ENCODE data around the gene MDGA2. TPM values are rescaled to one million over a fixed set of nuclear protein-coding genes. Genes with fewer than 3 reads are reported as not detected.

The MDGA2 gene
- total RNA-seq, 5 donors from 2014 or later (not counting 1 experiment from before 2014, with no cell fraction given), result not detected

DNA sequence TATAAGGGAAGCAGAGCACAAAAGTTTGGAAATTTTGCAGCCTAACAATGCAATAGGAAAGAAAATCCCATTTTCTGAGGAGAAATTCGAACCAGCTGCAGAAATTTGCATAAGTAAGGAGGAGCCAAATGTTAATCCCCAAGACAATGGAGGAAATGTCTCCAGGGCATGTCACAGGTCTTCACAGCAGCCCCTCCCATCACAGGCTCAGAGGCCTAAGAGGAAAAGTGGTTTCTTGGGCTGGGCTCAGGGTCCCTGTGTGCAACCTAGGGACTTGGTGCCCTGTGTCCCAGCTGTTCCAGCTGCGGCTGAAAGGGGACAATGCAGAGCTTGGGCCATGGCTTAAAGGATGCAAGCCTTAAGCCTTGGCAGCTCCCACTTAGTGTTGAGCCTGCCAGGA is 190.0 kb downstream of the MDGA2 start:
- CTCF ChIA-PET, result no interaction called here
- POLR2A ChIA-PET, result no interaction called here
- DNase-seq (no peak), ATAC-seq (replicated peaks in 1 of 4) (no peak)
- 39% methylated on average over 2 of the region's 2 CpGs for WGBS (ENCODE audit: insufficient coverage)
- no peaks in the 10 kb centered on the region for H3K27me3 Mint-ChIP-seq
- H3K36me3 Mint-ChIP-seq, result no peaks in the 10 kb centered on the region
- Histone ChIP-seq H3K36me3 (ENCODE audit: control insufficient read depth in 2 of 2, extremely low read depth in 1 of 2, insufficient read depth in 1 of 2, low read length in 1 of 2) (no peaks in the 10 kb centered on the region), H3K4me1 (ENCODE audit: control insufficient read depth in 1 of 2, extremely low read depth in 1 of 2, insufficient read depth in 2 of 2, low read length in 2 of 2) (no peaks in the 10 kb centered on the region), H3K9me3 (no peaks in the 10 kb centered on the region), H3K27me3 (replicated peaks in 1 of 2; ENCODE audit: control insufficient read depth in 2 of 2, extremely low read depth in 1 of 2, insufficient read depth in 2 of 2, low read length in 1 of 2) (no peaks in the 10 kb centered on the region), H3K4me3 (ENCODE audit: control insufficient read depth in 1 of 2, extremely low read depth in 1 of 2, low read length in 1 of 2) (no peak overlapping the region), H3K27ac (ENCODE audit: low read length) (no peak overlapping the region)
- no peaks in the 10 kb centered on the region for H3K4me1 Mint-ChIP-seq
- no peak overlapping the region for H3K27ac Mint-ChIP-seq
- H3K9me3 Mint-ChIP-seq, result peaks cover 4 to 19% (median 6%) of the 10 kb centered on the region in 3 donors
- no peak overlapping the region for H3K4me3 Mint-ChIP-seq

DNA sequence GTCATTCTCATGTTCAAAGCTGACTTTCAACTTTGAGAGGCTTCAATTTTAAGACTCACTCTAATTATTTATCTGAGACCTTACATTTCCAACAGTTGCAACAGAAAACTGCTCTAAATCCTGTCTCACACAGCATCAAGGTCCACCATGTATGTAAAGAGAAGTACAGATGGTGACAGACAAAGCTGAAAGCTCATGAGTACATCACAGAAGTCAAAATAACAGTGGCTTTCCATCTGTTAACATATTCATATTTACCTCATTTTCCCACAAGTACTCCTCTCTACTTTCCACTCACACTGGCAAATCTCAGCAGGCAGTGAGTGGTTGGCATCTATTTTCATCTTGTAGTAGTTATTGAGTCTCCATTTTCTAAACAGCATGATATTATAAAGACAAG is 192.0 kb downstream of the MDGA2 start:
- CTCF ChIA-PET, result no interaction called here
- POLR2A ChIA-PET, result no interaction called here
- Histone ChIP-seq H3K4me1 (ENCODE audit: control insufficient read depth in 1 of 2, extremely low read depth in 1 of 2, insufficient read depth in 2 of 2, low read length in 2 of 2) (no peaks in the 10 kb centered on the region), H3K9me3 (no peaks in the 10 kb centered on the region), H3K36me3 (ENCODE audit: control insufficient read depth in 2 of 2, extremely low read depth in 1 of 2, insufficient read depth in 1 of 2, low read length in 1 of 2) (no peaks in the 10 kb centered on the region), H3K27me3 (replicated peaks in 1 of 2; ENCODE audit: control insufficient read depth in 2 of 2, extremely low read depth in 1 of 2, insufficient read depth in 2 of 2, low read length in 1 of 2) (no peaks in the 10 kb centered on the region), H3K27ac (ENCODE audit: low read length) (no peak overlapping the region), H3K4me3 (ENCODE audit: control insufficient read depth in 1 of 2, extremely low read depth in 1 of 2, low read length in 1 of 2) (no peak overlapping the region)
- Mint-ChIP-seq H3K27me3 (no peaks in the 10 kb centered on the region), H3K4me3 (no peak overlapping the region), H3K4me1 (no peaks in the 10 kb centered on the region), H3K9me3 (peaks cover 4 to 18% (median 6%) of the 10 kb centered on the region in 3 donors), H3K36me3 (no peaks in the 10 kb centered on the region), H3K27ac (no peak overlapping the region)
- ATAC-seq (replicated peaks in 1 of 4) (no peak), DNase-seq (no peak)

DNA sequence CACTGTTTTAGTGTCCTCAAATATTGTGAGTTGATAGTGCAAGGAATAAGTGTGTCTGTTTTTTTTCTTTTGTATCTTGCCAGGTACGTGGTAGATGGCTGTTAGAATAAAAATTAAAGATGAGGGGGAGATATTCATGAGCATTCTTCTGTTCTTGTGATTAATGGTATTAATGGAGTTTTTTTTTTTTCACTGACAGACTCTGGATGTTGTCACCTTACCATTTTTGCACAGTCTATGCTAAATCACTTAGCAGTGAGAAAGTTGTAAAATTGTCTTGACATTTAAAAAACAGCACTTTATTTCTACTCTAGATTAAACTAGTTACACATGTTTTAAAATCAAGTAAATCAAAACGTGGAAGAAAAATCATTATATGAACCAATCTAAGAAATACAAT is 204.3 kb downstream of the MDGA2 start:
- H3K36me3 Mint-ChIP-seq, result no peaks in the 10 kb centered on the region

DNA sequence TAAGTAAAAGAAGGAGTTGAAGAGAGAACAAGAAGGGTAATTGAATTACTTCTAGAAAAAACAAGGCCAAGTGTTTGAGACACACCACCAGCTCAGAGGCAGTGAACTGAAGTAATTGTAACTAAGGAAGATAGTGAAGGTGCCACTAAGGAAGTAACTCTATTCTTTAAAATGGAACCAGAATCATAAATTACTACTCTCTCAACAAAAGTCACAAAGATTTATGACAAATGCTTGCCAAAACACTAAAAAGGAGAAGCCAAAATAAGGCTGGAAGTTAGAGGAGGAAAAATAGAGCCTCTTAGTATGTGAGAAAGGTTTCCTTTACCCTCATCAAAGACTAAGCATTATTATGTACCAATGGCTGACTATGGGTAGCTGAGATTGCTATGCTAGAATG is 208.5 kb downstream of the MDGA2 start:
- ATAC-seq (replicated peaks in 1 of 4) (no peak), DNase-seq (no peak)
- ChIA-PET POLR2A (no interaction called here), CTCF (no interaction called here)
- H3K36me3 ChIP-seq (ENCODE audit: control insufficient read depth in 2 of 2, extremely low read depth in 1 of 2, insufficient read depth in 1 of 2, low read length in 1 of 2), result no peaks in the 10 kb centered on the region
- no peaks in the 10 kb centered on the region for H3K4me1 ChIP-seq (ENCODE audit: control insufficient read depth in 1 of 2, extremely low read depth in 1 of 2, insufficient read depth in 2 of 2, low read length in 2 of 2)
- Mint-ChIP-seq H3K9me3 (peaks cover 7 to 32% (median 22%) of the 10 kb centered on the region in 3 donors), H3K4me3 (no peak overlapping the region), H3K27ac (no peak overlapping the region), H3K27me3 (no peaks in the 10 kb centered on the region), H3K36me3 (no peaks in the 10 kb centered on the region), H3K4me1 (no peaks in the 10 kb centered on the region)
- no peaks in the 10 kb centered on the region for H3K9me3 ChIP-seq
- no peak overlapping the region for H3K27ac ChIP-seq (ENCODE audit: low read length)
- H3K27me3 ChIP-seq (replicated peaks in 1 of 2; ENCODE audit: control insufficient read depth in 2 of 2, extremely low read depth in 1 of 2, insufficient read depth in 2 of 2, low read length in 1 of 2), result no peaks in the 10 kb centered on the region
- H3K4me3 ChIP-seq (ENCODE audit: control insufficient read depth in 1 of 2, extremely low read depth in 1 of 2, low read length in 1 of 2), result no peak overlapping the region

More for the DNA sequence above, 204.3 kb downstream of the MDGA2 start:
- ATAC-seq (replicated peaks in 1 of 4) (no peak), DNase-seq (no peak)
- Mint-ChIP-seq H3K27me3 (no peaks in the 10 kb centered on the region), H3K27ac (no peak overlapping the region), H3K4me1 (no peaks in the 10 kb centered on the region), H3K4me3 (no peak overlapping the region), H3K9me3 (peaks cover 7 to 23% (median 13%) of the 10 kb centered on the region in 3 donors)
- Histone ChIP-seq H3K9me3 (no peaks in the 10 kb centered on the region), H3K36me3 (ENCODE audit: control insufficient read depth in 2 of 2, extremely low read depth in 1 of 2, insufficient read depth in 1 of 2, low read length in 1 of 2) (no peaks in the 10 kb centered on the region), H3K27me3 (replicated peaks in 1 of 2; ENCODE audit: control insufficient read depth in 2 of 2, extremely low read depth in 1 of 2, insufficient read depth in 2 of 2, low read length in 1 of 2) (no peaks in the 10 kb centered on the region), H3K27ac (ENCODE audit: low read length) (no peak overlapping the region), H3K4me1 (ENCODE audit: control insufficient read depth in 1 of 2, extremely low read depth in 1 of 2, insufficient read depth in 2 of 2, low read length in 2 of 2) (no peaks in the 10 kb centered on the region), H3K4me3 (ENCODE audit: control insufficient read depth in 1 of 2, extremely low read depth in 1 of 2, low read length in 1 of 2) (no peak overlapping the region)
- ChIA-PET POLR2A (no interaction called here), CTCF (no interaction called here)
- no CpG with 5 or more reads among the region's 2 CpGs for WGBS (ENCODE audit: insufficient coverage)

DNA sequence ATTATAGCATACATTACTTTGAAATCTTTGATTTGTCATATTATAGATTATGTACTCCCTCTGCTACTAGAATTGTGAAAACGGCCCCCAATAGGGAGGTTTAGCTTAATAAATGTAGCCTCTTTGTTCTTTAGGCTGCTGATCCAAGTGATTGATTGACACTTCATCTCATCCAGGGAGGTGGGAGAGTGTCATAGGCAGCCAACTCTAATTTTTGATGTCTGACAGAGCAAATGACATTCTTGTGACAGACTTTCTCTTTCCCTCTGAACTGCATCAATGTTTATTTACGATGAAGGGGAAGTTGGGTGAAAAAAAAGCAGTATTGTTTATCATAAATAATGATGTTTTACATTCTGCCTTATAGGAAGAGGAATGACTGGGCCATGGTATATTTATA is 221.4 kb downstream of the MDGA2 start:
- Mint-ChIP-seq H3K9me3 (peaks cover 6 to 16% (median 8%) of the 10 kb centered on the region in 3 donors), H3K4me1 (no peaks in the 10 kb centered on the region), H3K27ac (no peak overlapping the region), H3K36me3 (no peaks in the 10 kb centered on the region), H3K4me3 (no peak overlapping the region), H3K27me3 (no peaks in the 10 kb centered on the region)
- H3K27me3 ChIP-seq (replicated peaks in 1 of 2; ENCODE audit: control insufficient read depth in 2 of 2, extremely low read depth in 1 of 2, insufficient read depth in 2 of 2, low read length in 1 of 2), result no peaks in the 10 kb centered on the region
- no peaks in the 10 kb centered on the region for H3K36me3 ChIP-seq (ENCODE audit: control insufficient read depth in 2 of 2, extremely low read depth in 1 of 2, insufficient read depth in 1 of 2, low read length in 1 of 2)
- ATAC-seq (replicated peaks in 1 of 4), result no peak
- H3K4me3 ChIP-seq (ENCODE audit: control insufficient read depth in 1 of 2, extremely low read depth in 1 of 2, low read length in 1 of 2), result no peak overlapping the region
- no peak overlapping the region for H3K27ac ChIP-seq (ENCODE audit: low read length)
- no CpG with 5 or more reads among the region's 2 CpGs for WGBS (ENCODE audit: insufficient coverage)
- POLR2A ChIA-PET, result no interaction called here
- no peaks in the 10 kb centered on the region for H3K4me1 ChIP-seq (ENCODE audit: control insufficient read depth in 1 of 2, extremely low read depth in 1 of 2, insufficient read depth in 2 of 2, low read length in 2 of 2)
- H3K9me3 ChIP-seq, result no peaks in the 10 kb centered on the region
- no peak for DNase-seq
- CTCF ChIA-PET, result no interaction called here

DNA sequence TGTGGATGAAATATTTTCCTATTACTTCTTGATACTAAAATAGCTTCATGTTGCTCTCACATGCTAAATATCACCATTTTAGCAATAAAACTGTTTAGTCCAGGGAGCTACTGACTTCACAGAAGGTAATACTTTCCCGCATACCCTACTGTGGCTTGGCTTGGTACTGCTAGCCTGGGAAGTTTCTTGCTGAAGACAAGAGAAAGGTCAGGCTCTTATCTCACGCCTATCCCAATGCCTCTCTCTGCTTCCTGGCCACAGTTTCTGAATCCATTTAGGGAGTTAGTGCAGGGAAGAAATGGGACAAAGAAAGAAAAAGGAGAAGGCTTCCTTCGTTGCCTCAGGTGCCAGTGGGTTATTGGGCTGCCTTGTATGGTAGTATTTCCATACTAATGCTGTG is 228.3 kb downstream of the MDGA2 start:
- H3K36me3 Mint-ChIP-seq, result no peaks in the 10 kb centered on the region
- ChIA-PET POLR2A (no interaction called here), CTCF (interaction anchor here in 1 of 2 donors (1.1 kb wide), 1 partner anchor 13 kb away, joined by 3 read pairs; no protein-coding TSS in a partner anchor)
- DNase-seq (no peak), ATAC-seq (replicated peaks in 1 of 4) (no peak)
- H3K4me3 ChIP-seq (ENCODE audit: control insufficient read depth in 1 of 2, extremely low read depth in 1 of 2, low read length in 1 of 2), result no peak overlapping the region
- WGBS (ENCODE audit: insufficient coverage), result 80% methylated on average over 1 of the region's 3 CpGs
- no peaks in the 10 kb centered on the region for H3K36me3 ChIP-seq (ENCODE audit: control insufficient read depth in 2 of 2, extremely low read depth in 1 of 2, insufficient read depth in 1 of 2, low read length in 1 of 2)
- no peaks in the 10 kb centered on the region for H3K27me3 ChIP-seq (replicated peaks in 1 of 2; ENCODE audit: control insufficient read depth in 2 of 2, extremely low read depth in 1 of 2, insufficient read depth in 2 of 2, low read length in 1 of 2)
- no peaks in the 10 kb centered on the region for H3K9me3 ChIP-seq
- no peak overlapping the region for H3K27ac ChIP-seq (ENCODE audit: low read length)
- peaks cover 11 to 13% (median 12%) of the 10 kb centered on the region in 3 donors for H3K9me3 Mint-ChIP-seq
- H3K27me3 Mint-ChIP-seq, result no peaks in the 10 kb centered on the region
- no peak overlapping the region for H3K27ac Mint-ChIP-seq
- H3K4me1 ChIP-seq (ENCODE audit: control insufficient read depth in 1 of 2, extremely low read depth in 1 of 2, insufficient read depth in 2 of 2, low read length in 2 of 2), result no peaks in the 10 kb centered on the region
- H3K4me1 Mint-ChIP-seq, result no peaks in the 10 kb centered on the region
- no peak overlapping the region for H3K4me3 Mint-ChIP-seq

DNA sequence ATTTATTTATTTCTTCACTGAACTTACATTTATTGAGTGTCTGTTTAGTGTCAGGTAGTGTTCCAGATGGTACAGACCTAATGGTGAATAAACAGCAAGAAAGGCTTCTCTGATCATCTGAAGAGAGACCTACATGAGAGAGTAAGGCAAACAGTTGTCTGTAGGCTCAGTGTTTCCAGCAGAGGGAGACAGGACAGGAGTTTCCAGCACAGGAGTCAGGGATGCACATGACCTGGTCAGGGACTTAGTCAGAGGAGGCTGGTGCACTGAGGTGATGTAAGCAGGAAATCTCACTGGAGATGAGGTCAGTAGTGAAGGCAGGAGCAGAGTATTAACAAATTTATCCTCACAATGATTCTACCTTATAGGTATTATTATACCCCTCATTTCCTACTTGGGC is 233.2 kb downstream of the MDGA2 start:
- ATAC-seq (replicated peaks in 1 of 4) (no peak), DNase-seq (no peak)
- no peak overlapping the region for H3K27ac ChIP-seq (ENCODE audit: low read length)
- no peaks in the 10 kb centered on the region for H3K36me3 ChIP-seq (ENCODE audit: control insufficient read depth in 2 of 2, extremely low read depth in 1 of 2, insufficient read depth in 1 of 2, low read length in 1 of 2)
- POLR2A ChIA-PET, result no interaction called here
- H3K36me3 Mint-ChIP-seq, result no peaks in the 10 kb centered on the region
- no peaks in the 10 kb centered on the region for H3K9me3 ChIP-seq
- H3K4me3 ChIP-seq (ENCODE audit: control insufficient read depth in 1 of 2, extremely low read depth in 1 of 2, low read length in 1 of 2), result no peak overlapping the region
- H3K9me3 Mint-ChIP-seq, result peaks cover 11 to 16% (median 11%) of the 10 kb centered on the region in 3 donors
- no peaks in the 10 kb centered on the region for H3K4me1 Mint-ChIP-seq
- no peaks in the 10 kb centered on the region for H3K4me1 ChIP-seq (ENCODE audit: control insufficient read depth in 1 of 2, extremely low read depth in 1 of 2, insufficient read depth in 2 of 2, low read length in 2 of 2)
- no peaks in the 10 kb centered on the region for H3K27me3 Mint-ChIP-seq
- H3K27me3 ChIP-seq (replicated peaks in 1 of 2; ENCODE audit: control insufficient read depth in 2 of 2, extremely low read depth in 1 of 2, insufficient read depth in 2 of 2, low read length in 1 of 2), result no peaks in the 10 kb centered on the region
- no peak overlapping the region for H3K27ac Mint-ChIP-seq
- CTCF ChIA-PET, result no interaction called here
- no peak overlapping the region for H3K4me3 Mint-ChIP-seq
